ENCODE data around the gene SEPTIN8.
"Not testable (repeated sequence)": the region's sequence is repeated elsewhere in the genome, so short reads cannot be mapped to it uniquely, and the experiment has no call there.

Gene SEPTIN8

DNA sequence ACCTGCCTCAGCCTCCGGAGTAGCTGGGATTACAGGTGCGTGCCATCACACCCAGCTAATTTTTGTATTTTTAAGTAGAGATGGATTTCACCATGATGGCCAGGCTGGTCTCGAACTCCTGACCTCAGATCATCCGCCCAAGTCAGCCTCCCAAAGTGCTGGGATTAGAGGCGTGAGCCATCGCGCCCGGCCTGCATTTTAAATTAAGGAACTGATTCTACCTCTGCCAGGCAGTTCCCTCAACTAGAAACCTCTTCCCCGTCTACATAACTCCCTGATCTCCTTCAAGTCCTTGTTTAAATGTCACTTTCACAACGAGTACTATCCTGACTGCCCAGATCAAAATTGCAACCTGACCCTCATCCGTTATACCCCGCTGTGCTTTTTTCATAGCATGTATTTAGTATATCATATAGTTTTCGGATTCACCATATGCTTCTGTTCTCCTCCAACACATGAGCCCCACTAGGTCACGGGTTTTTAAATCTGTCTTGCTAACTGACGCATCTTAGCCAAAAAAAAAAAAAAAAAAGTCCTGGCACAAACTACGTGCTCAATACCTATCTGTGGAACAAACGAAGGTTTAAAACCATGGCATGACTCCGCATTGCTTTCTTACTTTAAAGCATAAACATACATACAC, 35.2 kb upstream of the SEPTIN8 start:
- DNase-seq = no peak

DNA sequence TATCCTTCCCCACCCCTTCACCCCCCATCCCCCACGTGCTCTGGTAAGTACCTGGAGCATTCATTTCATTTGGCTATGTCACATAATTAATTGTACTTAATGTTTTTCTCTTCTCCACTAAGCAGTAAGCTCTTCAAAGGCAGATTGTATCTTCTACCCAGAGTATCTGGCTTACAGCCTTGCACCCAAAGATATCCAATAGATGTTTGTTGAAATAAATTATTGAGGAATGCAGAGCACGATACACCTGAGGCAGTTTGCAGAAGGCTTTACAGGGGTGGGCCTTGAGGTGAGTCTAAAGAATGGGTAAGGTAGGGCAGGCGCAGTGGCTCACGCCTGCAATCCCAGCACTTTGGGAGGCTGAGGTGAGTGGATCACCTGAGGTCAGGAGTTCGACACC, 33.6 kb upstream of the SEPTIN8 start:
- DNase-seq = no peak

DNA sequence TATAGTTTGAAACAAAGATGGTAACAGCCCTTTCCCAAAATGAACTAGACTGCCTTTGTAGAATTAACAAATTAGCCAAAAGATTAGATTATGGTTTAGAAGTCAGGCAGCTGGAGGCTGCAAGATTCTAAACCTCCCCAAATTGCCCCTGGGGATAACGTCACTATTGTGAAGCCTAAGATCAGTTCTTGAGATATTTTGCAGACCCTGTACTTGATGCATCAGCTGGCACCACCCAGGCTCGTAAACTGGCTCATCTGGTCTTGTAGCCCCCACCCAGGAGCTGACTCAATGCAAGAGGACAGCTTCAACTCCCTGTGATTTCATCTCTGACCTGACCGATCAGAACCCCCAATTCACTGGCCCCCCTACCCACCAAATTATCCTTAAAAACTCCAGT, 31.8 kb upstream of the SEPTIN8 start:
- no peak for DNase-seq

DNA sequence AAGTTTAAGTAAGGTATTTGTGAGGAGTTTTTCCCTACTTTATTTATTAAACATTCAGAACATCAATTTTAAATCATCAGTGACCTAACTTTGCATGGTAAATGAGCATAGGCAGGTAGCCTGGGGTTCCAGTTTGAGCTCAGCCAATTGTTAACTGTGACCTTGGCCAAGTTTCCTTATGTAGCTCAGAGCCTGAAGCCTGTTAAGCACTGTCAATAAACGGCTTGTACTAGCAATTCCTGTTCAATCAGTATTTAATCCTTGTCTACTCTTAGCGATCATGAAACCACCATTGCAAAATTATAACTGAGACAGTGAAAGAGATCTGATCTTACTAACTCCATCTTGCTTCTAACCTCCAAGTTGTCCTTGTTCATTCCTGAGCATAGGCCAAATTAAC, 31.4 kb upstream of the SEPTIN8 start:
- DNase-seq = no peak

DNA sequence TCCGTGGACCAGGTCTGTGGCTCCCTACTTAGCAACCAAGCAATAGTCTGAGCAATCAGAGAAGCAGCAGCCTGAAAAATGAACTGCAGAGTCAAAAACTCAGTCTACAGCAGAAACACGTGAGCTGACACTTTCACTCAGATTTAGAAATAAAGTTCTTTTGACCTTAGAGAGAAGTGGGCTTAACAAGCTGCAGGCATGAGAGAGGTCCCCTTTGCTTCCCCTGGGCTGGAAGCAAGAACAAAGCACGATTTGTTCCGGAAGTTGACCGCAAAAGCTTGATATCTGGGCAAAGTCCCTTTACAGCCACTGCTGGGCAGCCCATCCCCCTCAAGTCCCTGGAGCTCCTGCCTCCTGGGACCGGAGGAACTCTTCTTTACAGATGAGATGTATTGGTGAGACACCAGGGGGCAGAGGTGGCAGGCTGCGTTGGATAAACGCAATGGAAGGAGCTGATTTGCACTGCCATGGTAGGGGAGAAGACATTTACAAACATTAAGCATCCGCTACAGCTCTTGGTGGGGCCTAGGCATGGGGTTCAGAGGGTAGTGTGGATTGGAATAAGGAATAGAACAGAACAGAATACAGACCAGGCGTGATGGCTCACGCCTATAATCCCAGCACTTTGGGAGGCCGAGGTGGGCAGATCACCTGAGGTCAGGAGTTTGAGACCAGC, 30.3 kb upstream of the SEPTIN8 start:
- DNase-seq = no peak

DNA sequence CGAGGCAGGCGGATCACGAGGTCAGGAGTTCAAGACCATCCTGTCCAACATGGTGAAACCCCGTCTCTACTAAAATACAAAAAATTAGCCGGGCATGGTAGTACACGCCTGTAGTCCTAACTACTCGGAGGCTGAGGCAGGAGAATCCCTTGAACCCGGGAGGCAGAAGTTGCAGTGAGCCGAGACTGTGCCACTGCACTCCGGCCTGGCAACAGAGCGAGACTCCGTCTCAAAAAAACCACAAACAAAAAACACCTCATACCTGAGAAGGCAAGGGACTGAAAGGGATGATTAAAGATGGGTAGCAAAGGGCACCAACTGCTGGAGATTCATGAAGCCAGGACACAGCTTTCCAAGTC, 29.7 kb upstream of the SEPTIN8 start:
- not testable (repeated sequence) for DNase-seq

DNA sequence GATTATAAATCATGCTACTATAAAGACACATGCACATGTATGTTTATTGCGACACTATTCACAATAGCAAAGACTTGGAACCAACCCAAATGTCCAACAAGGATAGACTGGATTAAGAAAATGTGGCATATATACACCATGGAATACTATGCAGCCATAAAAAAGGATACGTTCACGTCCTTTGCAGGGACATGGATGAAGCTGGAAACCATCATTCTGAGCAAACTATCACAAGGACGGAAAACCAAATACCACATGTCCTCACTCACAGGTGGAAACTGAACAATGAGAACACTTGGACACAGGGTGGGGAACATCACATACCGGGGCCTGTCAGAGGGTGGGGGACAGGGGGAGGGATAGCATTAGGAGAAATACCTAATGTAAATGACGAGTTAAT, 28.8 kb upstream of the SEPTIN8 start:
- DNase-seq = not testable (repeated sequence)

DNA sequence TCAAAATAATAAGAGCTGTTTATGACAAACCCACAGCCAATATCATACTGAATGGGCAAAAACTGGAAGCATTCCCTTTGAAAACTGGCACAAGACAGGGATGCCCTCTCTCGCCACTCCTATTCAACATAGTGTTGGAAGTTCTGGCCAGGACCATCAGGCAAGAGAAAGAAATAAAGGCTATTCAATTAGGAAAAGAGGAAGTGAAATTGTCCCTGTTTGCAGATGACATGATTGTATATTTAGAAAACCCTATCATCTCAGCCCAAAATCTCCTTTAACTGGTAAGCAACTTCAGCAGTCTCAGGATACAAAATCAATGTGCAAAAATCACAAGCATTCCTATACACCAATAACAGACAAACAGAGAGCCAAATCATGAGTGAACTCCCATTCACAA, 27.2 kb upstream of the SEPTIN8 start:
- not testable (repeated sequence) for DNase-seq

DNA sequence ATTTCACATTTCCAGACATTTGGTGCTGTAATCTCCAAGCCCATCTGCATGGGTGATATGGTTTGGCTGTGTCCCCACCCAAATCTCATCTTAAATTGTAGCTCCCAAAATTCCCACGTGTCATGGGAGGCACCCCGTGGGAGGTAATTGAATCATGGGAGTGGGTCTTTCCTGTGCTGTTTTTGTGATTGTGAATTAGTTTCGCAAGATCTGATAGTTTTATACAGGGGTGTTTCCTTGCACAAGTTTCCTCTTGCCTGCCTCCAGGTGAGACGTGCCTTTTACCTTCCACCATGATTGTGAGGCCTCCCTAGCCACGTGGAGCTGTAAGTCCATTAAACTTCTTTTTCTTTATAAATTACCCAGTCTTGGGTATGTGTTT, 25.6 kb upstream of the SEPTIN8 start:
- DNase-seq = not testable (repeated sequence)

DNA sequence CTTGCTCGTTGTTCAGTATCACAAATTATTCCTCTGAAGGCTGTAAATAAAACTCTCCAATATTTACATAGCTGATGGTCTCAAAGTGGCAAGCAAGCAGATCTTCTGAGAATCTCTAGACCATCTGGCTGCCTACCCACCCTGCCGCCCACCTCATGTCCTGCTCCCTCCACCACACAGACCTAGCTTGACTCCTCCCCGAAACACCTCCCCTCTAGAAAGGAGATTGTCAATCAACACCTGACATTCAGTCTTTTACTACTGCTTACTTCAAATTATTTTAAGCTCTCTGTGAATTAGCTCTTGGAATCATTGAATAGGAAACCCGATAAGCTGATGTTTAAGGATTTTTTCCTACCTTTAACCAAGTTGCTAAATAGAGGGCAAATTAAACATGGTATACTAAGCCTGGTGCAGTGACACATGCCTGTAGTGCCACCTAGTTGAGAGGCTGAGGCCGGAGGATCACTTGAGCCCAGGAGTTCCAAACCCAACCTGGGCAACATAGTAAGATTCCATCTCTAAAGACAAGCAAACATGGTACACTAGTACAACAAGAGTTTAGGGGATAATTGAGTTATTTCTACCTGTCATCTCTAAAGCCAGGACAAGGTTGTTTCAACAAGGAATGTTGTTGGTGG, 25.1 kb upstream of the SEPTIN8 start:
- DNase-seq = no peak

DNA sequence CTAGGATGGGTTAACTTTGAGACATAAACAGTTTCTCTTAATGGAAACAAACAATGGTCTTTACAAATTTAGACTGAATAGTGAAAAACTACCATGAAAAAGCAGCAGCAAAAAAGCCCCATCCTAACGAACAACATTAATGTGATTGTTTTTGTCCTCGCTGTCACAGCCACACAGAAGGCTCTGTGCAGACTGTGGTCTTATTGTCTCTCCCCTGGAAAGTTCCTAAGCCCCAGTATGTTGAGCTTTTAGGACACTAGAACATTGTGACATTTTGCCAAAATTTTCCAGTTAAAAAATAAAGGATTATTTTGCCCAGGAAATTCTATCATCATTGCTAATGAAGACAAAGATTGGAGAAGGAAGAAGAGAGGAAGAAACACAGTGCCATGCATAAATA, 23.5 kb upstream of the SEPTIN8 start:
- DNase-seq = no peak

DNA sequence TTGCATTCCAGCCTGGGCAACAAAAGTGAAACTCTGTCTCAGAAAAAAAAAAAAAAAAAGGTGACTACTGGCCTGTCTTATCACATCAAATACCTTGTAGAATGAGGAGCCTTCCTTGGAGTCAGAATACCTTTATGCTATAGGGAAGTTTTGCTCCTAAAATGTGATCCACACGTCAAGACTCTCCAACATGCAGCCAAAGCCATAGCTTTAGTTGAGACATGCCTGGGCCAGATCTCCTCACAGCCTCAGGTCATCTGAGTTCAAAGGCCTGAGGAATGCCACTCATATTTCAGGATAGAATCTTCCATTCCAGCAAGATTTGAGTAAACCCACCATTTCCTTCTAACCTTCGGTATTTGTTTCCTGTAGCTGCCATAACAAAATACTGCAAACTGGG, 22.4 kb upstream of the SEPTIN8 start:
- DNase-seq = no peak

DNA sequence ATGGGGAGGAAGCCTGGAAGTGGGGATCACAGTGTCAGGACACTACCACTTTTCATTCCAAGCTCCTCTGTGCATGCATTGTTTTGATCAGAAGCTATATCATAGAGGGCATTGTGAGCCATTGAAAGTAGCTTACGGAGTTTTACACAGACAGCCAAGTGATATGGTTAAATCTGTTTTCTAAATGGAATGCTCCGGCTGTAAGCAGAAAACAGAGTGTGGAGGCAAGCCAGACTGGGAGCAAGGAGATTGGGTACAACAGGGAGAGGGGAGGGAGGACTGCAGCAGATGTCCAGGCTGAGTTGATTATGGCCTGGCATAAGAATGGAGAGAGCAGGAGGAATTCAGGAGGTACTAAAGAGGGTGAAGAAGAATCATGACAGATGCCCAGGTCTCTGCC, 20.6 kb upstream of the SEPTIN8 start:
- DNase-seq = no peak

DNA sequence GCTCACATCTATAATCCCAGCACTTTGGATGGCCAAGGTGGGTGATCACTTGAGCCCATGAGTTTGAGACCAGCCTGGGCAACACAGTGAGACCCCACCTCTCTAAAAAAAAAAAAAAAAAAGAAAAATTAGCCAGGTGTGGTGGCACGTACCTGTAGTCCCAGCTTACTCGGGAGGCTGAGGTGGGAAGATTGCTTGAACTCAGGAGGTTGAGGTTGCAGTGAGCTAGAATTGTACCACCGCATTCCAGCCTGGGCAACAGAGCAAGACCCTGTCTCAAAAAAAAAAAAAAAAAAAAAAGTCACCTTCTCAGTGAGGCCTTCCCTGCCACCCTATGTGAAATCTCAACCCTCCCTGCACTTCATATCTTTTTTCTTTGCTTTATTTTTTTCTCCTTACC, 14.0 kb upstream of the SEPTIN8 start:
- no peak for DNase-seq

DNA sequence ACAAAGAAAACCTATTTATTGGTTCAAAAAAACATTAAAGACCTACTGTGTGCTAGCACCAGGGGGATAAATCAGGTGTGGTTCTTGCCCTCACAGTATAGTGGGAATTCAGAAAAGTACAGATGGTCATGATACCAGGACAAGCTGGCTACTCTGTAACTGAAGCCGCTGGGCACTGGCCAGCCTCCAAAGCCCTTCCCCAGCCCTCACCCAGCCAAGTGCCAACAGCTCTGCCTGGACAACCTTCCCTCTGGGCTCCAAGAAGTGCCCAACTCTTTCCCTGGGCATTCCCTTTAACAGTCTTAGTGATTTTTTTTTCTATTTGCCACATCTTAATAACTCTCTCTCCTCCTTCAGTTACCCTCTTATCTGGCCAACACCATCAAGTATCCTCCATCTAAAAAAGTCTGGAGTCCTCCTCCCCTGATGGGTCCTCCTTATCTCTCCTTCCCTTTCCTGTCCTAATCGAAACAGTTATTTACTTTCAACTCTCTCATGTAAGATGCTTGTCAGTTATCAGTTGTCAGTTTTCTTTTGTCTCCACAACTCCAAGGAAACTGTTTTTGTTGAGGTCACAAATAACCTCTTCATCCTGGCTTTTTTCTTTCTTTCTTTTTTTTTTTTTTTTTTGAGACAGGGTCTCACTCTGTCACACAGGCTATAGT, 13.3 kb upstream of the SEPTIN8 start:
- DNase-seq = no peak

DNA sequence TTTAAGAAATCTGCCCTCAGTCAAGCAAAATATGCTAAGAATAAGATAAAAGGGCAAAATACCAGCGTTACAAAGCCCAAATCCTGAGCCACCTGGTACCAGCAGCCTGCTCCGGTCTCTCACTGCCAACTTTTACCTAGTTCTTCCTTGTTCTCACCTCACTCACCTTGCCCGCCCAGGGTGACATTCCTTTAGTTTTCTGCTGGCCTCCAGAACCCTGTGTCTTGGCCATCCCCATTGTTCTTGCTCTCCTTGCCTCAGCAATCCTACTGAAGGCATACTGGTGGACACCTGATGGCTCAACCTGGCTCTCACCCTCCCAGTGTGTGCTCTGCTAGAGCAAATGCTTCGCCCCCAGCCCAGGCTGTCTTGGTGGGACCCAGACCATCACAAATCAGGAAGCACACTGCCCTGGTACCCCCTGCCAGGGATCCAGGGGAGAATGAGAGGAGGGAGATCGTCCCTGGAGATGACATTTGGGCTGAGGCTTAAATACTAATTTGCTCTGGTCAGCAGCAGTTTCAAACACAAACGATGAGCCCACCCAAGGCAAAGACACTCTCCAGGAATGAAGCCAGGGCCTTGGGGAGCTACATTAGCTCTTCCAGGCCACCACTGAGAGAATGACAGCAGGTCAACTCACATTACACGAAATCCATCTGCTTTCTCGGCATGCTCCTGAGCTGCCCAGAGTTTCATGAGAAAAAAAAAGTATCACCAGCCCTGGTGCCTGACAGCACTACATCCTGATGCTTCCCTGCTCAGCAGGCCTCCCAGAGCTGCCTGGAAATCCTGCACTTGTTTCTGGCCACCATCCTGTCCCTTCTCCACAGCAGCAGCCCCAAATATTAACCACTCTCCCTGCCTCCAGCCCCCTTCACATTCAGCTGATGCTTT, 12.2 kb upstream of the SEPTIN8 start:
- no peak for DNase-seq

DNA sequence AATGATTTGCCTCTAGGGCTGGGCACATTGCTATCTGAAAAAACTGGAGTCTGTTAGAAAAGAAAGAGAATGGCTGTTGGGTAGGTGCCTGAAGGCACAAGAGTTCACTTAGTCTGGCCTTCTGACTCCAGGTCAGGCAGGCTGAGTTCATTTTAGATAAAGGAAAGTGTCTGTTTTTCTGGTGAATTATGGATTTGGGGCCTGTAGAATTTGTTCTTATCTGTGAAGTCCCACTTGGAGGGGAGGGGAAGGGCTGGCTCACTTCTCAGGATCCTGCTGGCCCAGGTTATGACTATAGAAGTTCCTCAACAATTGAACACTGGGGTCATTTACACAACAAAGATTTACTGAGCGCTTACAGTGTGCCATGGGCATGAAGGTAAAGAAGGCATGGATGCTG, 11.5 kb upstream of the SEPTIN8 start:
- DNase-seq = no peak

DNA sequence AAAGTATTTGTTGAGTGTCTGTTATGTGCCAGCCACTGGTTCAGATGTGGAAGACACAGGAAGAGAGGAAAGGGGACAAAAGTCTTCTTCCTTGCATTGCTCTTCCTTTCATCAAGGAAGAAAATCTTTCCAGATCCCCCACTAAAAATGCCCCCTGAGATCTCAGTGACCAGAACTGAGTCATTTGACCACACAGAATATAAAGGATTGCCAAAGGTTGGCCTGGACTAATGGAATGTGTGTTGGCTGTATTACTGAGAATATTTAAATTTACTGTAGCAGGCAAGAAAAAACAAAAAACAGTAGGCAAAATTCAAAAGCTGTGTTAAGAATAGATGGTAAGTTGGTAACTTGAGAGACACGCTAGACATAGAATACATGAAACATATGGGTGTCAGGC, 10.0 kb upstream of the SEPTIN8 start:
- DNase-seq = no peak

DNA sequence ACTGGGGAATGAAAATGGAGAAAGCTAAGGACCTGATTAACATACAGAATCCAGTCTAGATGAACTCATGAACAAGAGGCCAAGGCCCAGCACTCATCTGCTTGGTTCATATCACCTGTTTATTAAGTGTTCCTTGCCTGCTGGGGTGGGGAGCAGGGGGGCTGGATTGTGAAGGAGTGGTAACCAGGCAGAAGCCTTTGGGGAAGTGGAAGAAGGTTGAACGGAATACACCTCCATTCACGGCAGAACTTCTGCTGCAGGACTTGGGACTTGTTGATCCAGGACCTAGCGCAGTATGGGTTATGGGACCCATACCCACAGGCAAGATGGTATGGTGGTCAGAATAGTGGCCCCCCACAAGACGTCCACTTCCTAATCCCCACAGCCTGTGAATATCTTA, 8.8 kb upstream of the SEPTIN8 start:
- DNase-seq = no peak

DNA sequence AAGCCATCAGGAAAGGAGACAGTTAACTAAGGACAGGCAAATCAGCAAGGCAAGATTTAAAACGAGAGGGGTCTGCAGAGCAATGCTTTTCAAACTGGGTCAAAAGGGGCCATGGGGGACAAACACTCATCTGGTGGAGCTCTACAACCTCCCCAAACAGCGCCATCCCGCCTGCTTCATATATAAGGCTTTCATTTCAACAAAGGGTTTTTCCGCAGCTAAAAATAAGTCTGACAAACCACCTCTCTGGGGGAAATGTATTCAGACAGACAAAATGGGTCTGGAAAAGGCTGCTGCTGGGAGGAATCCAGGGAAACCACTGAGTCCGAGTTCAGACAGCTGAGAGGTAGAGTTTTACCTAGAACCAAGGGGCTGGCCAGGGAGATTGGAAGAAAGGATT, 8.3 kb upstream of the SEPTIN8 start:
- no peak for DNase-seq

DNA sequence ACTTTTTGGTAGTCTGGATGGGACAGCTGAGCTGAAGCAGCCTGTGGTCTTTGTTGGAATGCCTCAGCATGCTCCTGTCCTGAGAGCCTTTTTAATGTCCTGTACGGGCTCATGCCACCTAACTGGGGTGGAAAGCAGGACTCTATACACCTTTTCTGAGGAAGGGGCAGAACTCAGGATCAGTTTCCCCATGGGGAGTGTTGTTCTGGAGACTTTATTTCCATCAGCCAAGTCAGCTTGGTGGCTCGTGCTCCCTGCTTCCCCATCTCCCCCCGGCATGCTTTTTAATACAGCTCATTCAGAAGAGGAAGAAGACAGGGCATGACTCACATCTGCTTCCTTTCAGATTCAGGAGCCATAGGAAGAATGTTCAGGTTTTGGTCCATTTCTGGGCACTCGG, 5.1 kb upstream of the SEPTIN8 start:
- no peak for DNase-seq

DNA sequence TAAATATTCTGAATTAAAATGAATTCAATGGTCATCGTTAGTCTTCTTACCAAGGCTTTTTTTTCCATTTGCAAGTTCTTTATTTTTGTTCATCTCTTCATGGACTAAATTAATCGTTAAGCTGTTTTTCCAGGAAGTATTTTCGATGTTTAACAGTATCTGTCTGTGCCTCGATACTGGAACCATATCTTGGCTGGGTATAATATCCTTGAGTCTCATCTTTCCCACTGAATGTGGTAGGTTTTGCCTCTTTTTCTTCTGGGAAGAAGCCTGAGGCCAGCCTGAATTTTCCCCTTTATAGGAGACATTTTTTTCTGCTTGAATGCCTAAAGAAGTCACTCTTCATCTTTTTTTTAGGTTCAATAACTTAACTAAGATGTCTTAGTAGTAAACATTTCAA, 4.0 kb upstream of the SEPTIN8 start:
- DNase-seq = no peak

DNA sequence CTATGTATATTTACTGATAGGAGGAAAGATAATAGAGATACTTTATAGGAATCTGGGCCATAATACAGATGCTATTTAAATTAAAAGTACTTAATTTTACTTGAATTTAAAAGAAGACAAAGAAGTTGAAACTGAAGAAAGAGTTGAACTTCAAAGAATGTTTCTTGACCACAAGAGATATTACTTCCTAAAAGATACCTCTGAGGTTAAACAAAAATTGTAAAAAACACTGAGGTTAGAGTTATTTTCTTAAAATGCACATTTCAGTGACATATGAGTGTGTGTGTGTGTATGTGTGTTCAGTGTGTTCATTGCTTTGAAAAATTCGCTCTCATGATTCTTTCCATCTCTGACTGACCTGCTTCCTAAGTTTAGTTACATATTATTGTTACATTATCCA, 3.5 kb upstream of the SEPTIN8 start:
- DNase-seq = no peak

All from COR-L47 (cell line).